DMS114 treated with DMSO at 0.1 percent for 48 hours (cell line): ENCODE results near the gene HSPB2.
"Not testable (repeated sequence)": the region's sequence is repeated elsewhere in the genome, so short reads cannot be mapped to it uniquely, and the experiment has no call there.

Experiments
- DNase-seq: peaks from one replicate; lab custom pipeline; 2025; ENCODE audit not compliant: unreplicated experiment; lab: John Stamatoyannopoulos, UW

HSPB2 gene

GRCh38 chr11:111913031-111913861 lies 712 bp downstream of the HSPB2 start:
- no peak for DNase-seq

GRCh38 chr11:111913997-111914396 lies 1.5 kb downstream of the HSPB2 start:
- DNase-seq: no peak

GRCh38 chr11:111916768-111917167 lies 4.2 kb downstream of the HSPB2 start:
- no peak for DNase-seq

GRCh38 chr11:111917312-111917711 lies 4.8 kb downstream of the HSPB2 start:
- DNase-seq: no peak

- DNase-seq: no peak
These were observed 5.3 kb downstream of the HSPB2 start for GRCh38 chr11:111917788-111918187.

GRCh38 chr11:111918390-111919256 lies 6.1 kb downstream of the HSPB2 start, which contains the start of gene C11orf52:
C11orf52 (plus strand) TSS chr11:111918913; CDS start chr11:111918973, 60 bp downstream.
- DNase-seq: no peak

- no peak for DNase-seq
These were observed 8.4 kb downstream of the HSPB2 start for GRCh38 chr11:111920908-111921307.

- no peak for DNase-seq
These were observed 9.2 kb downstream of the HSPB2 start for GRCh38 chr11:111921541-111922230.

- no peak for DNase-seq
These were observed 10.3 kb downstream of the HSPB2 start for GRCh38 chr11:111922803-111923202.

- no peak for DNase-seq
These were observed 10.8 kb downstream of the HSPB2 start for GRCh38 chr11:111923351-111923788.

- no peak for DNase-seq
These were observed 11.4 kb downstream of the HSPB2 start for GRCh38 chr11:111923951-111924350.

- no peak for DNase-seq
These were observed 13.4 kb downstream of the HSPB2 start for GRCh38 chr11:111925953-111926352.

- peak; percentile 82 for DNase-seq
These were observed 14.2 kb downstream of the HSPB2 start for GRCh38 chr11:111926505-111927391.

GRCh38 chr11:111930472-111930871 lies 17.9 kb downstream of the HSPB2 start:
- DNase-seq: no peak

GRCh38 chr11:111932611-111932950 lies 20.0 kb downstream of the HSPB2 start:
- no peak for DNase-seq

- not testable (repeated sequence) for DNase-seq
These were observed 20.6 kb downstream of the HSPB2 start for GRCh38 chr11:111933176-111933575.

GRCh38 chr11:111933872-111934271 lies 21.3 kb downstream of the HSPB2 start:
- no peak for DNase-seq

- DNase-seq: no peak
These were observed 21.8 kb downstream of the HSPB2 start for GRCh38 chr11:111934306-111934705.

GRCh38 chr11:111935317-111936039 lies 22.9 kb downstream of the HSPB2 start:
- DNase-seq: no peak
